K562 (cell line): ENCODE data around the gene ILK. TPM values are rescaled to one million over a fixed set of nuclear protein-coding genes. Genes with fewer than 3 reads are reported as not detected.

Experiments used
- BRCA1 ChIP-seq, 2 experiments: fragments of 450-650 bp in 1 of 2; sonication (generic) in 1 of 2; formaldehyde crosslinking in 1 of 2; IDR thresholded peaks; 2 replicates each; pipeline versions ENCODE4 v1.5.0 to v1.6.1; 2017 to 2020; ENCODE audit warnings: mild to moderate bottlenecking in 1 of 2, missing genetic modification reagents in 1 of 2
- CBX5 ChIP-seq: IDR thresholded peaks from 2 replicates; pipeline ENCODE4 v1.6.1; 2014; ENCODE audit warnings: low read depth, borderline replicate concordance
- COPS2 ChIP-seq: fragments of 450-650 bp; conservative IDR thresholded peaks from 2 replicates; pipeline ENCODE4 v1.6.1; 2016; ENCODE audit warnings: mild to moderate bottlenecking, moderate library complexity
- HOXB6 ChIP-seq: fragments of 250-450 bp; sonication (Bioruptor Pico); IDR thresholded peaks from 2 replicates; pipeline ENCODE4 v1.5.1; 2022; ENCODE audit warnings: mild to moderate bottlenecking, borderline replicate concordance
- KDM5B ChIP-seq: fragments of 200-600 bp; sonication (generic); IDR thresholded peaks from 2 replicates; pipeline ENCODE4 v1.6.1; 2012; ENCODE audit warnings: low read depth, mild to moderate bottlenecking, moderate library complexity, low read length, control low read depth, inconsistent platforms; ENCODE audit not compliant: insufficient replicate concordance
- MTF1 ChIP-seq: fragments of 250-450 bp; sonication (Bioruptor Pico); IDR thresholded peaks from 2 replicates; pipeline ENCODE4 v1.9.0; 2021; ENCODE audit warnings: moderate library complexity, mild to moderate bottlenecking, inconsistent platforms, borderline replicate concordance
- NR2C1 ChIP-seq, 2 experiments: fragments of 450-650 bp; IDR thresholded peaks; 2 replicates each; pipeline ENCODE4 v1.6.1; 2017; ENCODE audit warnings: mild to moderate bottlenecking in 2 of 2, antibody characterized with exemption in 1 of 2, inconsistent platforms in 1 of 2, missing compliant biosample characterization in 1 of 2, missing genetic modification characterization in 1 of 2
- NR2C2 ChIP-seq, 2 experiments: fragments of 200-800 bp in 1 of 2; sonication (Bioruptor generic) in 1 of 2; sonication (generic) in 1 of 2; formaldehyde crosslinking in 1 of 2; IDR thresholded peaks; 2 replicates each; pipeline versions ENCODE4 v1.6.1 to v1.8.0; 2016 to 2022; ENCODE audit warnings: mild to moderate bottlenecking in 1 of 2, missing compliant biosample characterization in 1 of 2, missing genetic modification characterization in 1 of 2, missing genetic modification reagents in 1 of 2
- POLR2G ChIP-seq: fragments of 200-400 bp; formaldehyde crosslinking; IDR thresholded peaks from 2 replicates; pipeline ENCODE4 v1.6.1; 2017; ENCODE audit warnings: low read depth, mild to moderate bottlenecking, antibody characterized with exemption, low read length, moderate library complexity
- SLC30A9 ChIP-seq: fragments of 250-450 bp; sonication (Bioruptor Pico); IDR thresholded peaks from 2 replicates; pipeline ENCODE4 v1.8.0; 2022; ENCODE audit warnings: mild to moderate bottlenecking, moderate library complexity
- SRSF7 ChIP-seq: fragments of 200-400 bp; formaldehyde crosslinking; optimal IDR thresholded peaks from 2 replicates; pipeline ENCODE3; 2017; ENCODE audit warnings: mild to moderate bottlenecking, low read depth, low read length
- ZBTB7A ChIP-seq: IDR thresholded peaks from 2 replicates; pipeline ENCODE4 v1.6.1; 2011; ENCODE audit warnings: low read depth, mild to moderate bottlenecking, low read length, moderate library complexity, borderline replicate concordance; ENCODE audit not compliant: control insufficient read depth
- ZNF696 ChIP-seq: fragments of 250-450 bp; sonication (Bioruptor Pico); conservative IDR thresholded peaks from 2 replicates; pipeline ENCODE4 v1.4.0; 2020; ENCODE audit warnings: mild to moderate bottlenecking, moderate library complexity
- polyA plus RNA-seq, 8 experiments: library from polyadenylated mRNA; depleted of rRNA in 4 of 8; stranded (reverse) in 5 of 8; unstranded in 3 of 8; fragments of >200 nt; fragmentation: Nextera tagmentation in 2 of 8; fragmentation: Illumina TruSeq in 1 of 8; extraction: Ambion mirVana in 2 of 8; extraction: Trizol in 1 of 8; gene quantifications; 2 replicates each; pipeline versions ENCODE4 v1.2.1 to v1.2.3, GENCODE V29; 2011 to 2014; ENCODE audit warnings: inconsistent platforms in 1 of 8, missing spikeins in 1 of 8
- total RNA-seq, 7 experiments: library from RNA; depleted of rRNA in 6 of 7; stranded (reverse); fragments of >200 nt in 6 of 7; fragmentation: Illumina TruSeq in 2 of 7; extraction: Trizol in 2 of 7; gene quantifications; 2 replicates each; pipeline versions ENCODE4 v1.2.1 to v1.2.3, GENCODE V29; 2011 to 2021; ENCODE audit warnings: low replicate concordance in 1 of 7
- TF ChIP-seq, protein P1 (sequence below): fragments of 450-650 bp; formaldehyde crosslinking; IDR thresholded peaks from 2 replicates; pipeline ENCODE4 v1.4.0; 2020; ENCODE audit warnings: mild to moderate bottlenecking, moderate library complexity
- TF ChIP-seq, protein P2 (sequence below): IDR thresholded peaks from 2 replicates; pipeline ENCODE4 v1.6.1; 2011; ENCODE audit warnings: borderline replicate concordance, low read depth, mild to moderate bottlenecking, moderate library complexity, low read length; ENCODE audit not compliant: insufficient read depth, poor library complexity, severe bottlenecking
- TF ChIP-seq, protein P3 (sequence below): sonication (generic); formaldehyde crosslinking; IDR thresholded peaks from 2 replicates; pipeline ENCODE4 v1.8.1; 2023; ENCODE audit warnings: mild to moderate bottlenecking, missing genetic modification reagents, moderate library complexity
- TF ChIP-seq, protein P4 (sequence below): fragments of 250-450 bp; sonication (Bioruptor Pico); IDR thresholded peaks from 2 replicates; pipeline ENCODE4 v1.5.0; 2020; ENCODE audit warnings: mild to moderate bottlenecking

ILK gene
- total and polyA plus RNA-seq, 9 of the 15 experiments (the other 6 are each of a cell fraction or from before 2014, with no cell fraction given): 43.3 to 95.9 (median 58.9) TPM

DNA sequence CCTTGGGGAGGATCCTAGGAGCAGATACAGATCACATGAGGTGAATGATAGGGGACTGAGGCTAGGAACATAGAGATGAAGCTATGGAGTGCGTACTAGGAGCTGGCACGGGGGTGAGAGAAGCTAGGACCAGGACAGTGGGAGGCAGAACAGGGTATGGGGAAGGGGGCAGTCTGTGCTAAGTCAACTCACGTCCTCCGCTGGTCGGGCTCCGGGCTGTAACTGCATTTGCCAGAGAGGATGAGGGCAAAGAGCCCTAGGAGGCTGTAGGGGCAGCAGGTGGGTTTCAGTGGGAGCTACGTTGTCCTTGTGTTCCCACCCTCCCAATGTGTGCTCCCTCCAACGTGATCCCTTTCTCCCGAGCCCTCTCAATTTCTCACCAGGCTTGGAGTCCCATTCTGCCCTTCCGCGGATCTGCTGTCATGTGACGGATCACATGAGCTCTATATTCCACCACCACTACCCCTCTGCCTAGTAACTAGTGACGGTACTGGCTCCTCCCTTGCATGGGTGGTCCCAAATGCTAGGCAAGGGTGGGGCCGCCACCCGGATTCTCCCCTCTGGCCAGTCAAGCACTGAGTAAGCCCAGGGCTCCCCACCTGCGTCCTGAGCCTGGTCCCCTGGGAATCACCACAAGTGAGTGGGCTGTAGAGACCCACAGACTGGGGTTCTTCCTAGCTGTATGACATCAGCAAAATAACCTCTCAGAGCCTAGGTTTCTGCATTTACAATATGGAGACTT lies 15.6 kb downstream of the ILK start, which contains the start of gene TPP1 (continued):
- TF ChIP-seq, protein P1, sequence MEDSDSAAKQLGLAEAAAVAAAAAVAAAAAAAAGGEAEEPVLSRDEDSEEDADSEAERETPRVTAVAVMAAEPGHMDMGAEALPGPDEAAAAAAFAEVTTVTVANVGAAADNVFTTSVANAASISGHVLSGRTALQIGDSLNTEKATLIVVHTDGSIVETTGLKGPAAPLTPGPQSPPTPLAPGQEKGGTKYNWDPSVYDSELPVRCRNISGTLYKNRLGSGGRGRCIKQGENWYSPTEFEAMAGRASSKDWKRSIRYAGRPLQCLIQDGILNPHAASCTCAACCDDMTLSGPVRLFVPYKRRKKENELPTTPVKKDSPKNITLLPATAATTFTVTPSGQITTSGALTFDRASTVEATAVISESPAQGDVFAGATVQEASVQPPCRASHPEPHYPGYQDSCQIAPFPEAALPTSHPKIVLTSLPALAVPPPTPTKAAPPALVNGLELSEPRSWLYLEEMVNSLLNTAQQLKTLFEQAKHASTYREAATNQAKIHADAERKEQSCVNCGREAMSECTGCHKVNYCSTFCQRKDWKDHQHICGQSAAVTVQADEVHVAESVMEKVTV (CRISPR knock-in tag): no peak
- TF ChIP-seq COPS2 (no peak), BRCA1 (IDR thresholded peaks at IDR 0.05) (no peak), BRCA1 (CRISPR knock-in tag; IDR thresholded peaks at IDR 0.05) (0 out of 2 replicates have a peak, but pooled peaks have one; percentile 70), NR2C2 (CRISPR knock-in tag; IDR thresholded peaks at IDR 0.05) (no peak), NR2C2 (tag; IDR thresholded peaks at IDR 0.05) (peak; percentile 62), SLC30A9 (CRISPR knock-in tag) (no peak), NR2C1 (IDR thresholded peaks at IDR 0.05) (peak; percentile 9; the same call in 1 of the 2 replicates), NR2C1 (tag; IDR thresholded peaks at IDR 0.05) (no peak), MTF1 (CRISPR knock-in tag) (no peak), KDM5B (peak; percentile 53), SRSF7 (no peak), HOXB6 (CRISPR knock-in tag) (no peak), ZBTB7A (peak; percentile 71; the same call in 1 of the 2 replicates), CBX5 (no peak), ZNF696 (CRISPR knock-in tag) (no peak), POLR2G (peak; percentile 40; the same call in 1 of the 2 replicates)
- TF ChIP-seq, protein P2, sequence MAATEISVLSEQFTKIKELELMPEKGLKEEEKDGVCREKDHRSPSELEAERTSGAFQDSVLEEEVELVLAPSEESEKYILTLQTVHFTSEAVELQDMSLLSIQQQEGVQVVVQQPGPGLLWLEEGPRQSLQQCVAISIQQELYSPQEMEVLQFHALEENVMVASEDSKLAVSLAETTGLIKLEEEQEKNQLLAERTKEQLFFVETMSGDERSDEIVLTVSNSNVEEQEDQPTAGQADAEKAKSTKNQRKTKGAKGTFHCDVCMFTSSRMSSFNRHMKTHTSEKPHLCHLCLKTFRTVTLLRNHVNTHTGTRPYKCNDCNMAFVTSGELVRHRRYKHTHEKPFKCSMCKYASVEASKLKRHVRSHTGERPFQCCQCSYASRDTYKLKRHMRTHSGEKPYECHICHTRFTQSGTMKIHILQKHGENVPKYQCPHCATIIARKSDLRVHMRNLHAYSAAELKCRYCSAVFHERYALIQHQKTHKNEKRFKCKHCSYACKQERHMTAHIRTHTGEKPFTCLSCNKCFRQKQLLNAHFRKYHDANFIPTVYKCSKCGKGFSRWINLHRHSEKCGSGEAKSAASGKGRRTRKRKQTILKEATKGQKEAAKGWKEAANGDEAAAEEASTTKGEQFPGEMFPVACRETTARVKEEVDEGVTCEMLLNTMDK: no peak
- TF ChIP-seq, protein P3, sequence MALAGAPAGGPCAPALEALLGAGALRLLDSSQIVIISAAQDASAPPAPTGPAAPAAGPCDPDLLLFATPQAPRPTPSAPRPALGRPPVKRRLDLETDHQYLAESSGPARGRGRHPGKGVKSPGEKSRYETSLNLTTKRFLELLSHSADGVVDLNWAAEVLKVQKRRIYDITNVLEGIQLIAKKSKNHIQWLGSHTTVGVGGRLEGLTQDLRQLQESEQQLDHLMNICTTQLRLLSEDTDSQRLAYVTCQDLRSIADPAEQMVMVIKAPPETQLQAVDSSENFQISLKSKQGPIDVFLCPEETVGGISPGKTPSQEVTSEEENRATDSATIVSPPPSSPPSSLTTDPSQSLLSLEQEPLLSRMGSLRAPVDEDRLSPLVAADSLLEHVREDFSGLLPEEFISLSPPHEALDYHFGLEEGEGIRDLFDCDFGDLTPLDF (CRISPR knock-in tag): no peak; the same call in 1 of the 2 replicates
- TF ChIP-seq, protein P4, sequence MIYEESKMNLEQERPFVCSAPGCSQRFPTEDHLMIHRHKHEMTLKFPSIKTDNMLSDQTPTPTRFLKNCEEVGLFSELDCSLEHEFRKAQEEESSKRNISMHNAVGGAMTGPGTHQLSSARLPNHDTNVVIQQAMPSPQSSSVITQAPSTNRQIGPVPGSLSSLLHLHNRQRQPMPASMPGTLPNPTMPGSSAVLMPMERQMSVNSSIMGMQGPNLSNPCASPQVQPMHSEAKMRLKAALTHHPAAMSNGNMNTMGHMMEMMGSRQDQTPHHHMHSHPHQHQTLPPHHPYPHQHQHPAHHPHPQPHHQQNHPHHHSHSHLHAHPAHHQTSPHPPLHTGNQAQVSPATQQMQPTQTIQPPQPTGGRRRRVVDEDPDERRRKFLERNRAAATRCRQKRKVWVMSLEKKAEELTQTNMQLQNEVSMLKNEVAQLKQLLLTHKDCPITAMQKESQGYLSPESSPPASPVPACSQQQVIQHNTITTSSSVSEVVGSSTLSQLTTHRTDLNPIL: no peak
